Activated CD8-positive, alpha-beta memory T cell treated with anti-CD3 and anti-CD28 coated beads, Interleukin-2, amount 50 U/mL, for 24 hours (primary cell): Measurements from ENCODE around the gene FH.

Experiments used
- DNase-seq: peaks from one replicate; pipeline ENCODE4 v3.0.0-alpha.2; 2020; ENCODE audit errors: extremely low read depth

The FH gene

DNA sequence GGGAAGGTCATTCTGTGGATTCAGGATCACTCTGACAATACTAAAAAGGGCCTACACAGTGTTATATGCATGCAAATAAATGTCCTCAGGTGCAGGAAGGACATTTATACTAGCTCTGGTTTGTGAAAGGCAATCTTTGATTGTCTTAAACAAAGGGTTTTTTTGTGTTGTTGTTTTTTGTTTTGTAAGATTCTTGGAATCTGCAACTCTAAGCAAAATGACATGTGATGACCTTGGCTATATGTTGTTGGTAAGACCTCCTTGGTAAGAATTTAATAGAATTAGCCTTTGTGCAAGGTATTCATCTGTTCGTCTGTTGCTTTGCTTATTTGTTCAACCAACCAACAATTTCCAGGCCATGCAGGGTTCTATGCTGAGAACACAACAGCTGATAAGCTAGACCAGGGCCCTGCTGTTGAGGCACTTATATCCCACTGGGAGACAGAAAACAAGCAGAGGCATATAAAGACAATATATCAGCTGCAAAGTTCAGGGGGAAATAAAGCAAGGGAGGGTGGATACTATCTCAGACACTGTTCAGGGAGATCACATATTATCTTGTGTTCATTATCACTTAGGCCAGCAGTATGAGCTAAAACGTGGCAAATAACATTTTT lies 60.3 kb downstream of the FH start:
- DNase-seq: no peak

DNA sequence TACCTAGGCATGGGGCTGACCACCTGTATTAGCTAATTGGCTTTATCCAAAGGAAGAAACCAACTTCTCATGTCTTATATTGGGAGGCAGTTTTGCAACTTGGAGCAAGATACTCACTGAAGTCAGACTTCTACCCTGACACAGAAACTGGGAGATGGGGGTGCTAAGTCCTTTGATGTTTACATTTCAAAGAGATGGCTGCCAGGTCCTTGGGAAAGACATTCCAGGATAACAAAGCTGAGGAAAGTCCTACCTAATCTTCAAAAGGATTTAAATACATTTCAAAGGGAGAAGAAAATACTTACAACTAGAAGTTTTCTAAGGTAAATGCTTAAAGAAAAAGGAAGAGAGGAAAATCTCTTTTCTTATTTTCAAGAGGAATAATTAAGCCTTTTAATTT lies 62.1 kb downstream of the FH start:
- no peak for DNase-seq

DNA sequence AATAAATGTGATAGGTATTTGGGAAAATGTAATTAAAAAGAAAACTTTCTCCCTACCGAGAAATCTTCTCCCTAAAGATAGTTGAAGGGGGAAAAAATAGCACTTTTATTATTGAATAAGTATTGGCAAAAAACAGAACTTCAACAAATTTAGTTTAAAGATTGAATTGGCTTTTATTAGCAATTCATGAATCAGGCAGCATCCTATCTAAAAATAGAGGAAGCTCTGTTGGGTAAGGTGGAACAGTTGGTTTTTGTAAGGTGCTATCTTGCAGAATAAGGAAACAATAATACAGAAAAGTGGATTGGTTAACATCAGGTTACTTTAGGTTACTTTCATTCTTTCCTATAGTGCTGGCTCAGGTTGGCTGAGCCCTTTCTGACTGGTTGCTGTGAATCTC lies 62.8 kb downstream of the FH start:
- DNase-seq: no peak

DNA sequence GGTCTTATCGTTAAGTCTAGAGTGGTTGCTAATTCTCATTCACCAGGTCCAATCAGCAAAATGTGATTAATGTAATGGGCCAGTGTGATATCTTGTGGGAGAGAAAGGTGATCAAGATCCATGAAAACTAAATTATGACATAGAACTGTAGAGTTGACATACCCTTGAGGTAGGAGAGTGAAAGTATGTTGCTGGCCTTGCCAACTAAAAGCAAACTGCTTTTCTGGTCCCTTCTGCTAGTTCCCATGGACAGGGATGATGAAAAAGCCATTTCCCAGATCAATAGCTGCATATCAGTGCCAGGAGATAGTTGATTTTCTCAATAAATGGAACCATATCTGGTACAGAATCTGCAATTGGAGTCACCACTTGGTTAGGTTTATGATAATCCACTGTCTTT lies 65.8 kb downstream of the FH start:
- DNase-seq: no peak

DNA sequence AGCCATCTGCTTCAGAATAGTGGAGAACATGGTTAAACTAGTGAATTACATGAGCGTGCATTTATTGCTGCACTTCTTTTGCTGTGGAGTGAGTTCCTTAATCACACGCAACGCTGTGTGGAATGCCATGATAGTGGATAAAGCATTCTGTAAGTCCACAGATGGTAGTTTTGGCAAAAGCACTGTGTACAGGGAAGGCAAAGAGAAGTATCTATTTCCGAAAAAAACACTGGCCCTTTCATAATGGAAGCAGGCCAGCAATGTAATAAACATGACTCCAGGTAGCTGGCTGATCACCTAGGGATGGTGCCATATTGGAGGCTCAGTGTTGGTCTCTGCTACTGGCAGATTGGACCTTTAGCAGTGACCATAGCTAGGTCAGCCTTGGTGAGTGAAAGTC lies 67.6 kb downstream of the FH start:
- DNase-seq: no peak
